ENCODE measurements around the gene INTS7.

The INTS7 gene

GRCh38 chr1:212062832-212063438, 27.6 kb upstream of the INTS7 start:
- DNase-seq (ENCODE audit: low read depth) = peak; percentile 85
- H3K4me3 ChIP-seq (ENCODE audit: low read length) = no peak overlapping the region
- H3K9ac ChIP-seq (ENCODE audit: low read length) = no peak overlapping the region
- H3K36me3 ChIP-seq (ENCODE audit: control insufficient read depth, insufficient read depth, low read length, severe bottlenecking) = no peaks in the 10 kb centered on the region
- H3K9me3 ChIP-seq (ENCODE audit: control insufficient read depth, low read length) = peaks cover 3% of the 10 kb centered on the region
- no peaks in the 10 kb centered on the region for H3K4me1 ChIP-seq (ENCODE audit: control insufficient read depth, insufficient read depth, low read length)
- H3K27me3 ChIP-seq (replicated peaks; ENCODE audit: control insufficient read depth, insufficient read depth, low read length) = no peaks in the 10 kb centered on the region

- H3K9me3 ChIP-seq (ENCODE audit: control insufficient read depth, low read length) = peaks cover 11% of the 10 kb centered on the region
- H3K27me3 ChIP-seq (replicated peaks; ENCODE audit: control insufficient read depth, insufficient read depth, low read length) = no peaks in the 10 kb centered on the region
- no peaks in the 10 kb centered on the region for H3K4me1 ChIP-seq (ENCODE audit: control insufficient read depth, insufficient read depth, low read length)
- no peaks in the 10 kb centered on the region for H3K36me3 ChIP-seq (ENCODE audit: control insufficient read depth, insufficient read depth, low read length, severe bottlenecking)
- H3K9ac ChIP-seq (ENCODE audit: low read length) = no peak overlapping the region
- peak; percentile 15 for DNase-seq (ENCODE audit: low read depth)
- no peak overlapping the region for H3K4me3 ChIP-seq (ENCODE audit: low read length)
Observed at GRCh38 chr1:212060632-212061472, 25.5 kb upstream of the INTS7 start.

GRCh38 chr1:212055333-212055732, 20.0 kb upstream of the INTS7 start:
- DNase-seq (ENCODE audit: low read depth) = no peak
- no peak overlapping the region for H3K9ac ChIP-seq (ENCODE audit: low read length)
- no peaks in the 10 kb centered on the region for H3K27me3 ChIP-seq (replicated peaks; ENCODE audit: control insufficient read depth, insufficient read depth, low read length)
- H3K9me3 ChIP-seq (ENCODE audit: control insufficient read depth, low read length) = peaks cover 11% of the 10 kb centered on the region
- no peaks in the 10 kb centered on the region for H3K4me1 ChIP-seq (ENCODE audit: control insufficient read depth, insufficient read depth, low read length)
- H3K4me3 ChIP-seq (ENCODE audit: low read length) = no peak overlapping the region
- no peaks in the 10 kb centered on the region for H3K36me3 ChIP-seq (ENCODE audit: control insufficient read depth, insufficient read depth, low read length, severe bottlenecking)

GRCh38 chr1:212053993-212054392, 18.6 kb upstream of the INTS7 start:
- H3K4me3 ChIP-seq (ENCODE audit: low read length) = no peak overlapping the region
- no peaks in the 10 kb centered on the region for H3K36me3 ChIP-seq (ENCODE audit: control insufficient read depth, insufficient read depth, low read length, severe bottlenecking)
- no peaks in the 10 kb centered on the region for H3K27me3 ChIP-seq (replicated peaks; ENCODE audit: control insufficient read depth, insufficient read depth, low read length)
- peaks cover 11% of the 10 kb centered on the region for H3K9me3 ChIP-seq (ENCODE audit: control insufficient read depth, low read length)
- DNase-seq (ENCODE audit: low read depth) = no peak
- H3K4me1 ChIP-seq (ENCODE audit: control insufficient read depth, insufficient read depth, low read length) = no peaks in the 10 kb centered on the region
- H3K9ac ChIP-seq (ENCODE audit: low read length) = no peak overlapping the region

- H3K36me3 ChIP-seq (ENCODE audit: control insufficient read depth, insufficient read depth, low read length, severe bottlenecking) = no peaks in the 10 kb centered on the region
- DNase-seq (ENCODE audit: low read depth) = peak; percentile 22
- H3K4me3 ChIP-seq (ENCODE audit: low read length) = no peak overlapping the region
- no peaks in the 10 kb centered on the region for H3K9me3 ChIP-seq (ENCODE audit: control insufficient read depth, low read length)
- no peaks in the 10 kb centered on the region for H3K4me1 ChIP-seq (ENCODE audit: control insufficient read depth, insufficient read depth, low read length)
- H3K9ac ChIP-seq (ENCODE audit: low read length) = no peak overlapping the region
- no peaks in the 10 kb centered on the region for H3K27me3 ChIP-seq (replicated peaks; ENCODE audit: control insufficient read depth, insufficient read depth, low read length)
Observed at GRCh38 chr1:212045981-212046380, 10.6 kb upstream of the INTS7 start.

- no peak for DNase-seq (ENCODE audit: low read depth)
- H3K4me1 ChIP-seq (ENCODE audit: control insufficient read depth, insufficient read depth, low read length) = no peaks in the 10 kb centered on the region
- no peak overlapping the region for H3K9ac ChIP-seq (ENCODE audit: low read length)
- no peaks in the 10 kb centered on the region for H3K27me3 ChIP-seq (replicated peaks; ENCODE audit: control insufficient read depth, insufficient read depth, low read length)
- H3K9me3 ChIP-seq (ENCODE audit: control insufficient read depth, low read length) = no peaks in the 10 kb centered on the region
- H3K4me3 ChIP-seq (ENCODE audit: low read length) = no peak overlapping the region
- no peaks in the 10 kb centered on the region for H3K36me3 ChIP-seq (ENCODE audit: control insufficient read depth, insufficient read depth, low read length, severe bottlenecking)
Observed at GRCh38 chr1:212044851-212045250, 9.5 kb upstream of the INTS7 start.

GRCh38 chr1:212042436-212042835, 7.1 kb upstream of the INTS7 start:
- Histone ChIP-seq H3K9me3 (ENCODE audit: control insufficient read depth, low read length) (no peaks in the 10 kb centered on the region), H3K9ac (ENCODE audit: low read length) (no peak overlapping the region), H3K27me3 (replicated peaks; ENCODE audit: control insufficient read depth, insufficient read depth, low read length) (no peaks in the 10 kb centered on the region), H3K4me1 (ENCODE audit: control insufficient read depth, insufficient read depth, low read length) (no peaks in the 10 kb centered on the region), H3K4me3 (ENCODE audit: low read length) (no peak overlapping the region), H3K36me3 (ENCODE audit: control insufficient read depth, insufficient read depth, low read length, severe bottlenecking) (no peaks in the 10 kb centered on the region)
- no peak for DNase-seq (ENCODE audit: low read depth)

- H3K9ac ChIP-seq (ENCODE audit: low read length) = no peak overlapping the region
- no peaks in the 10 kb centered on the region for H3K9me3 ChIP-seq (ENCODE audit: control insufficient read depth, low read length)
- H3K27me3 ChIP-seq (replicated peaks; ENCODE audit: control insufficient read depth, insufficient read depth, low read length) = no peaks in the 10 kb centered on the region
- peaks cover 8% of the 10 kb centered on the region for H3K4me1 ChIP-seq (ENCODE audit: control insufficient read depth, insufficient read depth, low read length)
- no peaks in the 10 kb centered on the region for H3K36me3 ChIP-seq (ENCODE audit: control insufficient read depth, insufficient read depth, low read length, severe bottlenecking)
- no peak for DNase-seq (ENCODE audit: low read depth)
- no peak overlapping the region for H3K4me3 ChIP-seq (ENCODE audit: low read length)
Observed at GRCh38 chr1:212040629-212041412, 5.5 kb upstream of the INTS7 start.

- Histone ChIP-seq H3K36me3 (ENCODE audit: control insufficient read depth, insufficient read depth, low read length, severe bottlenecking) (no peaks in the 10 kb centered on the region), H3K9ac (ENCODE audit: low read length) (no peak overlapping the region), H3K4me3 (ENCODE audit: low read length) (no peak overlapping the region), H3K9me3 (ENCODE audit: control insufficient read depth, low read length) (no peaks in the 10 kb centered on the region), H3K4me1 (ENCODE audit: control insufficient read depth, insufficient read depth, low read length) (peaks cover 8% of the 10 kb centered on the region), H3K27me3 (replicated peaks; ENCODE audit: control insufficient read depth, insufficient read depth, low read length) (no peaks in the 10 kb centered on the region)
- DNase-seq (ENCODE audit: low read depth) = no peak
Observed at GRCh38 chr1:212039622-212040021, 4.3 kb upstream of the INTS7 start.

GRCh38 chr1:212037900-212038299, 2.5 kb upstream of the INTS7 start:
- H3K36me3 ChIP-seq (ENCODE audit: control insufficient read depth, insufficient read depth, low read length, severe bottlenecking) = no peaks in the 10 kb centered on the region
- H3K4me3 ChIP-seq (ENCODE audit: low read length) = no peak overlapping the region
- H3K9ac ChIP-seq (ENCODE audit: low read length) = no peak overlapping the region
- no peak for DNase-seq (ENCODE audit: low read depth)
- no peaks in the 10 kb centered on the region for H3K9me3 ChIP-seq (ENCODE audit: control insufficient read depth, low read length)
- H3K4me1 ChIP-seq (ENCODE audit: control insufficient read depth, insufficient read depth, low read length) = peaks cover 12% of the 10 kb centered on the region
- no peaks in the 10 kb centered on the region for H3K27me3 ChIP-seq (replicated peaks; ENCODE audit: control insufficient read depth, insufficient read depth, low read length)
